ENCODE data around the gene SEMA6D.

Gene SEMA6D

DNA sequence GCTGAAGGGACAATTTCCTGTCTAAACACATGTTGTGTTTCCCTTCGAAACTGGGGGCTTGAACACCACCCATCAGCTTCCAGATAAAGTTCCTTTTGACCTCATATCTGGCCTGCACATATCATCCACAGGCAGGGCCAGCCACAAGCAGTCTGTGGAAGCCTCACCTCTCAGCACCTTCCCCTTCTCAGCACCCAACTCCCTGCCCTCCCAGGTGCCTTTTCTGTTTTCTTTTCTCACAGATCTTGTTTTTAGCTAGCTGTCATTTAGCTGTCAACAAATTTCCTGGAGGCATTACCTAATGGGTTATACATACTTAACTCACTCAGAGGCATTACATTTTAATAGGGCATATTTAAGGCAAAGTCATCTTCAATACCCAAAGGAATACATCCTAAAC, 93.9 kb downstream of the SEMA6D start:
- no peak overlapping the region for H3K27ac ChIP-seq
- no peak for TF ChIP-seq CTCF (IDR thresholded peaks at IDR 0.05; ENCODE audit: low read depth, low read length)
- no peaks in the 10 kb centered on the region for H3K9me3 ChIP-seq (ENCODE audit: severe bottlenecking)
- H3K4me3 ChIP-seq (ENCODE audit: low read depth, low read length): no peak overlapping the region
- DNase-seq: no peak
- no peaks in the 10 kb centered on the region for H3K36me3 ChIP-seq
- no peaks in the 10 kb centered on the region for H3K27me3 ChIP-seq (ENCODE audit: insufficient read depth, low read depth, severe bottlenecking)

GRCh38 chr15:47812470-47812999, 95.2 kb downstream of the SEMA6D start:
- no peak overlapping the region for H3K4me3 ChIP-seq (ENCODE audit: low read depth, low read length)
- TF ChIP-seq CTCF (IDR thresholded peaks at IDR 0.05; ENCODE audit: low read depth, low read length): no peak
- no peaks in the 10 kb centered on the region for H3K27me3 ChIP-seq (ENCODE audit: insufficient read depth, low read depth, severe bottlenecking)
- no peak overlapping the region for H3K27ac ChIP-seq
- DNase-seq: no peak
- H3K36me3 ChIP-seq: no peaks in the 10 kb centered on the region
- H3K9me3 ChIP-seq (ENCODE audit: severe bottlenecking): no peaks in the 10 kb centered on the region

GRCh38 chr15:47813748-47814384, 96.6 kb downstream of the SEMA6D start:
- H3K9me3 ChIP-seq (ENCODE audit: severe bottlenecking): no peaks in the 10 kb centered on the region
- H3K27ac ChIP-seq: no peak overlapping the region
- no peak for DNase-seq
- H3K27me3 ChIP-seq (ENCODE audit: insufficient read depth, low read depth, severe bottlenecking): no peaks in the 10 kb centered on the region
- TF ChIP-seq CTCF (IDR thresholded peaks at IDR 0.05; ENCODE audit: low read depth, low read length): no peak
- no peak overlapping the region for H3K4me3 ChIP-seq (ENCODE audit: low read depth, low read length)
- H3K36me3 ChIP-seq: no peaks in the 10 kb centered on the region

GRCh38 chr15:47814620-47815019, 97.3 kb downstream of the SEMA6D start:
- no peak for TF ChIP-seq CTCF (IDR thresholded peaks at IDR 0.05; ENCODE audit: low read depth, low read length)
- Histone ChIP-seq H3K27me3 (ENCODE audit: insufficient read depth, low read depth, severe bottlenecking) (no peaks in the 10 kb centered on the region), H3K27ac (no peak overlapping the region), H3K9me3 (ENCODE audit: severe bottlenecking) (no peaks in the 10 kb centered on the region), H3K36me3 (no peaks in the 10 kb centered on the region), H3K4me3 (ENCODE audit: low read depth, low read length) (no peak overlapping the region)
- no peak for DNase-seq

- H3K9me3 ChIP-seq (ENCODE audit: severe bottlenecking): no peaks in the 10 kb centered on the region
- no peak overlapping the region for H3K4me3 ChIP-seq (ENCODE audit: low read depth, low read length)
- H3K36me3 ChIP-seq: no peaks in the 10 kb centered on the region
- H3K27me3 ChIP-seq (ENCODE audit: insufficient read depth, low read depth, severe bottlenecking): no peaks in the 10 kb centered on the region
- TF ChIP-seq CTCF (IDR thresholded peaks at IDR 0.05; ENCODE audit: low read depth, low read length): no peak
- no peak overlapping the region for H3K27ac ChIP-seq
- no peak for DNase-seq
Measured at GRCh38 chr15:47817969-47818548, 100.8 kb downstream of the SEMA6D start.

All from WERI-Rb-1 (cell line).